Measurements from ENCODE around the gene EMILIN2. TPM values are rescaled to one million over a fixed set of nuclear protein-coding genes. Genes with fewer than 3 reads are reported as not detected.

EMILIN2 gene
- total and polyA plus RNA-seq, 2 donors (not counting 3 experiments of a cell fraction or from before 2014, with no cell fraction given) = 9.4 to 13.4 TPM

DNA sequence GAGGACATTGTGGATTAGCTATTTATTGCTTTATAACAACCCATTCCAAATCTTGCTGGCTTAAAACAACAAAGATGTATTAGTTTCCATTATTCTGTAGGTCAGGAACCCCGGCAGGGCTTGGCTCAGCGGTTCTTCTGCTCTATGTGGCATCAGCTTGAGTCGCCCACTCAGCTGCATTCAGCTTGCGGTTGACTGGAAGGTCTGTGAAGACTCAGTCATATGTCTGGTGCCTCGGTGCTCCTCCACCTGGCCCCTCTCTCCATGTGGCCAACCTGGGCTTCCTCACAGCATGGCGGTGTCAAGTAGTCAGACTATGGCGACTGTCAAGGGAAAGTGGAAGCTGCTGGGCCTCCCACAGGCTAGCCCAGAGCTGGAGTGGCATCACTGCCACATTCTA lies 48.6 kb downstream of the EMILIN2 start:
- POLR2A ChIA-PET = no interaction called here
- no peak for FAIRE-seq

DNA sequence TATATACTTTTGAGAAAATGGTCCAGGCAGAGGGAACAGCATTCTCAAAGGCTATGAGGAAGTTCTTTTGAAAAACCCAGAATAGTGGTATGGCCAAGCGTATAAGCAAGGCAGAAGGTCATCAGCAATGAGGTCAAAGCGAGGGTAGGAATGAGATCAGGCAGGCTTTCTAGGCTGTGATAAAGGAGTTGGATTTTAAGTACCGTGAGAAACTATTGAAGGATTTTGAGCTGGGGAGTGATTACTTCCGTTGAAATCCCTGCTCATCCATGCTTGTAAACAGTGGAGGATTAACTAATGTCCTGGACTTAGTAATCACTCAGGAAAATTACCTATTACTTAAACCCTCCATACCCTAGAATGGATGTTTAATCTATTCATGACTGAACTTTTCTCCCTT lies 50.2 kb downstream of the EMILIN2 start:
- Histone ChIP-seq H3K9me1 (replicated peaks; ENCODE audit: control insufficient read depth, extremely low read depth, insufficient read depth, low read length) (no peaks in the 10 kb centered on the region), H3K4me1 (ENCODE audit: control insufficient read depth, extremely low read depth, insufficient read depth, low read length) (no peaks in the 10 kb centered on the region), H3K79me2 (ENCODE audit: control insufficient read depth, insufficient read depth, low read length) (no peaks in the 10 kb centered on the region), H3K27me3 (ENCODE audit: control insufficient read depth in 2 of 2, insufficient read depth in 2 of 2, low read length in 2 of 2) (peaks cover 0 to 4% of the 10 kb centered on the region in 2 experiments), H4K20me1 (replicated peaks; ENCODE audit: control insufficient read depth, extremely low read depth, insufficient read depth, low read length) (no peaks in the 10 kb centered on the region), H3K9me3 (replicated peaks; ENCODE audit: control insufficient read depth, insufficient read depth, low read length) (no peaks in the 10 kb centered on the region), H2AFZ (ENCODE audit: low read depth, low read length) (no peak overlapping the region), H3K4me2 (ENCODE audit: insufficient read depth, low read length) (no peak overlapping the region), H3K4me3 (replicated peaks in 1 of 3; ENCODE audit: insufficient read depth in 1 of 3, low read depth in 1 of 3, low read length in 3 of 3) (no peak overlapping the region), H3K36me3 (ENCODE audit: control insufficient read depth in 2 of 2, extremely low read depth in 1 of 2, insufficient read depth in 2 of 2, low read length in 2 of 2) (no peaks in the 10 kb centered on the region), H3K27ac (ENCODE audit: insufficient read depth, low read depth, low read length) (no peak overlapping the region), H3K9ac (replicated peaks; ENCODE audit: extremely low read depth, insufficient read depth, low read length) (no peak overlapping the region)
- no peak for FAIRE-seq
- intact Hi-C loops (cut with micrococcal nuclease) (no loop called here), dilution Hi-C loops (cut with MboI; ENCODE audit: extremely low pct_ligation_motif_present, low sequenced_read_pairs) (no loop called here)
- POLR2A ChIA-PET = no interaction called here
- TF ChIP-seq FOS (IDR thresholded peaks at IDR 0.05; ENCODE audit: borderline replicate concordance, insufficient read depth, low read length) = no peak
- no peak for TF ChIP-seq JUN (IDR thresholded peaks at IDR 0.05; ENCODE audit: borderline replicate concordance, insufficient read depth, insufficient read length, low read depth)
- DNase-seq (ENCODE audit: low read depth, low spot score) = no peak
- CTCF ChIA-PET = no interaction called here
- BruUV-seq (replicated peaks) = no TSS peak

More for the DNA sequence above, 48.6 kb downstream of the EMILIN2 start:
- Histone ChIP-seq H4K20me1 (replicated peaks; ENCODE audit: control insufficient read depth, extremely low read depth, insufficient read depth, low read length) (no peaks in the 10 kb centered on the region), H3K36me3 (ENCODE audit: control insufficient read depth in 2 of 2, extremely low read depth in 1 of 2, insufficient read depth in 2 of 2, low read length in 2 of 2) (no peaks in the 10 kb centered on the region), H3K79me2 (ENCODE audit: control insufficient read depth, insufficient read depth, low read length) (no peaks in the 10 kb centered on the region), H3K4me1 (ENCODE audit: control insufficient read depth, extremely low read depth, insufficient read depth, low read length) (no peaks in the 10 kb centered on the region), H3K9me1 (replicated peaks; ENCODE audit: control insufficient read depth, extremely low read depth, insufficient read depth, low read length) (no peaks in the 10 kb centered on the region), H3K4me3 (replicated peaks in 1 of 3; ENCODE audit: insufficient read depth in 1 of 3, low read depth in 1 of 3, low read length in 3 of 3) (no peak overlapping the region), H3K27me3 (ENCODE audit: control insufficient read depth in 2 of 2, insufficient read depth in 2 of 2, low read length in 2 of 2) (peaks cover 0 to 4% of the 10 kb centered on the region in 2 experiments), H3K4me2 (ENCODE audit: insufficient read depth, low read length) (no peak overlapping the region), H3K9me3 (replicated peaks; ENCODE audit: control insufficient read depth, insufficient read depth, low read length) (no peaks in the 10 kb centered on the region), H3K9ac (replicated peaks; ENCODE audit: extremely low read depth, insufficient read depth, low read length) (no peak overlapping the region), H3K27ac (ENCODE audit: insufficient read depth, low read depth, low read length) (no peak overlapping the region), H2AFZ (ENCODE audit: low read depth, low read length) (no peak overlapping the region)
- intact Hi-C loops (cut with micrococcal nuclease) = no loop called here
- dilution Hi-C loops (cut with MboI; ENCODE audit: extremely low pct_ligation_motif_present, low sequenced_read_pairs) = no loop called here
- TF ChIP-seq, protein P1, sequence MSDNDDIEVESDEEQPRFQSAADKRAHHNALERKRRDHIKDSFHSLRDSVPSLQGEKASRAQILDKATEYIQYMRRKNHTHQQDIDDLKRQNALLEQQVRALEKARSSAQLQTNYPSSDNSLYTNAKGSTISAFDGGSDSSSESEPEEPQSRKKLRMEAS (IDR thresholded peaks at IDR 0.05; ENCODE audit: insufficient read depth, insufficient read length) = no peak
- TF ChIP-seq MYC (IDR thresholded peaks at IDR 0.05; ENCODE audit: low read depth, low read length) = no peak
- TF ChIP-seq POLR2AphosphoS5 (IDR thresholded peaks at IDR 0.05; ENCODE audit: insufficient read depth, low read depth, low read length) = no peak
- DNase-seq (ENCODE audit: low read depth, low spot score) = no peak
- CTCF ChIA-PET = interaction anchor here (1.0 to 1.4 kb wide), 2 partner anchors 22 to 256 kb away, joined by 4 to 5 read pairs; no protein-coding TSS in a partner anchor
- BruUV-seq (replicated peaks) = no TSS peak
